Endothelial cell of umbilical vein (primary cell): ENCODE measurements around the gene SNED1. TPM values are rescaled to one million over a fixed set of nuclear protein-coding genes. Genes with fewer than 3 reads are reported as not detected.

Source experiments
- BruUV-seq: library from RNA; stranded (reverse); fragments of 400-500 nt; replicated peaks from 2 replicates; lab custom pipeline; 2021; lab: Mats Ljungman, UMichigan
- CTCF ChIA-PET: fragments of 300-600, 350-600 bp; sonication (Branson Sonifier 250); formaldehyde crosslinking; loops from one replicate; lab custom pipeline; 2021; ENCODE audit warnings: antibody characterized with exemption, inconsistent platforms; lab: Charles Lee
- POLR2A ChIA-PET: fragments of 300-600, 350-600 bp; sonication (Branson Sonifier 250); formaldehyde crosslinking; loops from one replicate; lab custom pipeline; 2021; ENCODE audit warnings: antibody characterized with exemption, inconsistent platforms; lab: Charles Lee
- DNase-seq: peaks from one replicate; pipeline ENCODE4 v3.0.0-alpha.2; 2011; ENCODE audit warnings: low read depth, low spot score
- FAIRE-seq: peaks from 2 replicates; lab custom pipeline; 2011; peaks lifted over from hg19 to GRCh38; lab: Jason Lieb, UNC
- H2AFZ ChIP-seq: 2 replicates; pipeline ENCODE4 v1.6.0; 2012; ENCODE audit warnings: low read depth, low read length, control low read depth, inconsistent platforms
- H3K27ac ChIP-seq: 2 replicates; pipeline ENCODE4 v1.5.1; 2011; ENCODE audit warnings: low read depth, mild to moderate bottlenecking, control low read depth, low read length, moderate library complexity; ENCODE audit not compliant: insufficient read depth
- H3K27me3 ChIP-seq, 2 experiments: 2 replicates each; pipeline versions ENCODE4 v1.6.0 to v1.6.1; 2011; ENCODE audit warnings: low read length in 2 of 2, mixed read lengths in 1 of 2; ENCODE audit not compliant: control insufficient read depth in 2 of 2, insufficient read depth in 2 of 2
- H3K36me3 ChIP-seq, 2 experiments: 2 replicates in 1 of 2; 3 replicates in 1 of 2; pipeline ENCODE4 v1.5.1; 2011; ENCODE audit warnings: low read length in 2 of 2, mild to moderate bottlenecking in 1 of 2, moderate library complexity in 1 of 2; ENCODE audit not compliant: control insufficient read depth in 2 of 2, insufficient read depth in 2 of 2; ENCODE audit errors: extremely low read depth in 1 of 2
- H3K4me1 ChIP-seq: 3 replicates; pipeline ENCODE4 v1.5.1; 2011; ENCODE audit warnings: mild to moderate bottlenecking, low read length; ENCODE audit not compliant: control insufficient read depth, insufficient read depth; ENCODE audit errors: extremely low read depth
- H3K4me2 ChIP-seq: 2 replicates; pipeline ENCODE4 v1.6.1; 2011; ENCODE audit warnings: low read length, control low read depth, mixed read lengths; ENCODE audit not compliant: insufficient read depth
- H3K4me3 ChIP-seq, 3 experiments: fragments of 200-600 bp in 1 of 3; sonication (generic), shearing (Covaris generic) in 1 of 3; replicated peaks in 1 of 3; 2 replicates each; pipeline ENCODE4 v1.5.1; 2011 to 2016; ENCODE audit warnings: control low read depth in 3 of 3, low read length in 3 of 3, mild to moderate bottlenecking in 2 of 3, inconsistent platforms in 1 of 3, low read depth in 1 of 3, moderate library complexity in 1 of 3; ENCODE audit not compliant: insufficient read depth in 1 of 3
- H3K79me2 ChIP-seq: 2 replicates; pipeline ENCODE4 v1.6.0; 2012; ENCODE audit warnings: low read length, inconsistent platforms; ENCODE audit not compliant: control insufficient read depth, insufficient read depth
- H3K9ac ChIP-seq: replicated peaks from 2 replicates; pipeline ENCODE3; 2011; ENCODE audit warnings: low read length, control low read depth; ENCODE audit not compliant: insufficient read depth; ENCODE audit errors: extremely low read depth
- H3K9me1 ChIP-seq: replicated peaks from 3 replicates; pipeline ENCODE4 v1.6.0; 2011; ENCODE audit warnings: mild to moderate bottlenecking, low read length; ENCODE audit not compliant: control insufficient read depth, insufficient read depth; ENCODE audit errors: extremely low read depth
- H3K9me3 ChIP-seq: replicated peaks from 2 replicates; pipeline ENCODE4 v1.5.1; 2012; ENCODE audit warnings: low read length, inconsistent platforms; ENCODE audit not compliant: control insufficient read depth, insufficient read depth
- H4K20me1 ChIP-seq: replicated peaks from 2 replicates; pipeline ENCODE3; 2011; ENCODE audit warnings: mild to moderate bottlenecking, low read length; ENCODE audit not compliant: control insufficient read depth, insufficient read depth; ENCODE audit errors: extremely low read depth
- CTCF ChIP-seq, 2 donors: IDR thresholded peaks; 1 replicate in 1 of 2; 2 replicates in 1 of 2; pipeline ENCODE4 v1.5.1; 2011; ENCODE audit warnings: low read length in 2 of 2, mild to moderate bottlenecking in 2 of 2, moderate library complexity in 2 of 2, control low read depth in 1 of 2, inconsistent platforms in 1 of 2, low read depth in 1 of 2; ENCODE audit not compliant: insufficient read depth in 1 of 2; ENCODE audit errors: extremely low read depth in 1 of 2
- EZH2 ChIP-seq: IDR thresholded peaks from 2 replicates; pipeline ENCODE4 v1.6.1; 2012; ENCODE audit warnings: borderline replicate concordance, low read depth, mild to moderate bottlenecking, moderate library complexity, low read length, inconsistent platforms; ENCODE audit not compliant: severe bottlenecking
- FOS ChIP-seq: IDR thresholded peaks from 2 replicates; pipeline ENCODE4 v1.6.1; 2011; ENCODE audit warnings: mild to moderate bottlenecking, low read length, moderate library complexity, borderline replicate concordance; ENCODE audit not compliant: insufficient read depth
- GATA2 ChIP-seq: IDR thresholded peaks from 2 replicates; pipeline ENCODE4 v1.7.0; 2011; ENCODE audit warnings: low read depth, mild to moderate bottlenecking, moderate library complexity, mixed read lengths, low read length; ENCODE audit not compliant: insufficient read length, insufficient read depth
- JUN ChIP-seq: IDR thresholded peaks from 2 replicates; pipeline ENCODE4 v1.6.1; 2011; ENCODE audit warnings: borderline replicate concordance, low read depth; ENCODE audit not compliant: insufficient read length, insufficient read depth
- MYC ChIP-seq: IDR thresholded peaks from one replicate; pipeline ENCODE4 v1.6.1; 2011; ENCODE audit warnings: mild to moderate bottlenecking, low read depth, low read length
- POLR2AphosphoS5 ChIP-seq: IDR thresholded peaks from 2 replicates; pipeline ENCODE4 v1.6.1; 2012; ENCODE audit warnings: low read depth, mild to moderate bottlenecking, control low read depth, low read length, moderate library complexity; ENCODE audit not compliant: insufficient read depth
- dilution Hi-C: fragments of 300-500 bp; cut with MboI; formaldehyde crosslinking; loops from one replicate; pipeline ENCODE4 v1.15.0; 2019; ENCODE audit warnings: low sequenced_read_pairs; ENCODE audit not compliant: extremely low pct_ligation_motif_present
- intact Hi-C: fragments of 100-400 bp; cut with micrococcal nuclease; formaldehyde crosslinking; loops from one replicate; pipeline ENCODE4 v1.10.0; 2022
- polyA plus RNA-seq, 4 experiments: library from polyadenylated mRNA; depleted of rRNA in 3 of 4; stranded (reverse) in 3 of 4; unstranded in 1 of 4; fragments of >200 nt; gene quantifications; 2 replicates each; pipeline versions ENCODE4 v1.2.1 to v1.2.3, GENCODE V29; 2011 to 2012; ENCODE audit warnings: missing spikeins in 1 of 4
- total RNA-seq: library from RNA; stranded (reverse); gene quantifications from 2 replicates; pipeline ENCODE4 v1.2.3, GENCODE V29; 2021
- TF ChIP-seq, protein P1 (sequence below): IDR thresholded peaks from 2 replicates; pipeline ENCODE4 v1.6.1; 2011; ENCODE audit not compliant: insufficient read depth, insufficient read length

The SNED1 gene
- total and polyA plus RNA-seq, 2 donors (not counting 3 experiments of a cell fraction or from before 2014, with no cell fraction given), result 14.1 to 17.2 TPM

- DNase-seq, result no peak
- Histone ChIP-seq H3K79me2 (no peaks in the 10 kb centered on the region), H3K27me3 (no peaks in the 10 kb centered on the region), H3K4me2 (no peak overlapping the region), H3K9me1 (no peaks in the 10 kb centered on the region), H3K27ac (no peak overlapping the region), H3K4me1 (peaks cover 3% of the 10 kb centered on the region), H3K9me3 (no peaks in the 10 kb centered on the region), H3K9ac (no peak overlapping the region), H2AFZ (no peak overlapping the region), H4K20me1 (no peaks in the 10 kb centered on the region), H3K36me3 (peaks cover 0 to 2% of the 10 kb centered on the region in 2 experiments), H3K4me3 (no peak overlapping the region)
- CTCF ChIA-PET, result interaction anchor here (1.1 kb wide), 1 partner anchor 51 kb away, joined by 4 read pairs; no protein-coding TSS in a partner anchor
- FAIRE-seq, result no peak
- POLR2A ChIA-PET, result no interaction called here
- intact Hi-C loops, result no loop called here
- dilution Hi-C loops, result no loop called here
- TF ChIP-seq, protein P1, sequence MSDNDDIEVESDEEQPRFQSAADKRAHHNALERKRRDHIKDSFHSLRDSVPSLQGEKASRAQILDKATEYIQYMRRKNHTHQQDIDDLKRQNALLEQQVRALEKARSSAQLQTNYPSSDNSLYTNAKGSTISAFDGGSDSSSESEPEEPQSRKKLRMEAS, result no peak
- TF ChIP-seq POLR2AphosphoS5 (no peak), EZH2 (no peak), JUN (no peak), MYC (no peak), FOS (no peak), GATA2 (no peak), CTCF (IDR thresholded peaks at IDR 0.05; ENCODE audit: extremely low read depth in 1 of 2, insufficient read depth in 1 of 2, low read depth in 1 of 2, low read length in 2 of 2) (no peak)
- BruUV-seq, result no TSS peak
These were observed 36.2 kb downstream of the SNED1 start for GRCh38 chr2:241034490-241035141.
